ENCODE results near the gene DHRS11. TPM values are rescaled to one million over a fixed set of nuclear protein-coding genes. Genes with fewer than 3 reads are reported as not detected.

DHRS11 gene
- total and polyA plus RNA-seq, 2 of the 4 experiments (the other 2 are of a cell fraction), result 7.0 to 14.5 TPM

- Histone ChIP-seq H3K9me3 (ENCODE audit: control insufficient read depth, insufficient read depth, low read length) (no peaks in the 10 kb centered on the region), H3K4me1 (ENCODE audit: control insufficient read depth, insufficient read depth, low read length) (no peaks in the 10 kb centered on the region), H3K27me3 (ENCODE audit: control insufficient read depth, insufficient read depth, low read length) (no peaks in the 10 kb centered on the region), H4K5ac (ENCODE audit: low read depth, low read length) (no peak overlapping the region), H3K27ac (ENCODE audit: insufficient read depth, low read length) (no peak overlapping the region), H3K56ac (ENCODE audit: extremely low read depth, insufficient read depth, low read length) (no peak overlapping the region), H2AK9ac (replicated peaks; ENCODE audit: low read depth, low read length, poor library complexity) (no peak overlapping the region), H4K20me1 (ENCODE audit: insufficient read depth, low read length) (peaks cover 24% of the 10 kb centered on the region), H3K23ac (ENCODE audit: low read depth, low read length) (no peak overlapping the region), H2AFZ (replicated peaks; ENCODE audit: low read length, poor library complexity) (no peak overlapping the region), H2BK120ac (ENCODE audit: low read depth, low read length) (no peak overlapping the region), H2BK15ac (ENCODE audit: low read depth, low read length) (no peak overlapping the region), H3K4me3 (ENCODE audit: insufficient read depth, low read depth, low read length) (no peak overlapping the region), H2BK20ac (ENCODE audit: low read depth, low read length) (no peak overlapping the region), H3K14ac (replicated peaks; ENCODE audit: low read depth, low read length) (no peak overlapping the region), H3K4me2 (ENCODE audit: low read depth, low read length) (no peak overlapping the region), H3K79me1 (ENCODE audit: low read depth in 1 of 2, low read length in 2 of 2) (peaks cover 16 to 32% of the 10 kb centered on the region in 2 experiments; a peak in 3 of 4 replicates), H4K91ac (ENCODE audit: insufficient read depth, low read depth, low read length) (no peak overlapping the region), H3K9me1 (ENCODE audit: insufficient read depth, low read length) (no peaks in the 10 kb centered on the region), H3K9ac (ENCODE audit: low read depth, low read length) (no peak overlapping the region), H3K4ac (ENCODE audit: low read depth, low read length) (no peak overlapping the region), H3K18ac (ENCODE audit: low read depth, low read length) (no peak overlapping the region), H3K36me3 (ENCODE audit: control insufficient read depth, insufficient read depth, low read length) (peaks cover 2% of the 10 kb centered on the region; the same call in 1 of the 2 replicates), H4K8ac (ENCODE audit: low read depth in 2 of 2, low read length in 2 of 2) (no peak overlapping the region), H2BK5ac (ENCODE audit: low read depth, low read length, poor library complexity, severe bottlenecking) (no peak overlapping the region), H2AK5ac (ENCODE audit: low read depth, low read length) (no peak overlapping the region)
- no peak for TF ChIP-seq FOS (IDR thresholded peaks at IDR 0.05; ENCODE audit: low read depth, low read length)
- TF ChIP-seq CTCF (conservative IDR thresholded peaks at IDR 0.05; ENCODE audit: low read depth, low read length), result no peak
- TF ChIP-seq SMC3 (IDR thresholded peaks at IDR 0.05; ENCODE audit: low read depth, low read length), result no peak
- TF ChIP-seq ELK1 (IDR thresholded peaks at IDR 0.05; ENCODE audit: borderline replicate concordance, low read depth, low read length), result no peak
- DNase-seq, result no peak
- dilution Hi-C loops (cut with HindIII; ENCODE audit: low sequenced_read_pairs, unreplicated experiment) (no loop called here), in situ Hi-C loops (cut with MboI; ENCODE audit: low sequenced_read_pairs) (no loop called here), intact Hi-C loops (cut with micrococcal nuclease) (no loop called here)
- ATAC-seq (ENCODE audit: low read depth), result no peak
- 100% methylated on average over 1 of the region's 15 CpGs; no CpG with 5 or more reads in 1 of the 2 experiments for WGBS, 2 experiments (ENCODE audit: extremely low coverage in 2 of 2, insufficient read length in 1 of 2)
- BruUV-seq (replicated peaks), result no TSS peak
- CTCF ChIA-PET, result no interaction called here
- POLR2A ChIA-PET (ENCODE audit: unreplicated experiment), result no interaction called here
Measured at GRCh38 chr17:36542755-36543154, 48.9 kb upstream of the DHRS11 start.
